ENCODE data around the gene CNOT11.
"Not testable (repeated sequence)": the region's sequence is repeated elsewhere in the genome, so short reads cannot be mapped to it uniquely, and the experiment has no call there.

The CNOT11 gene

GRCh38 chr2:101219246-101219645 lies 33.4 kb upstream of the CNOT11 start:
- Histone ChIP-seq H3K27ac (ENCODE audit: poor library complexity, severe bottlenecking) (no peak overlapping the region), H3K36me3 (ENCODE audit: low read depth) (no peaks in the 10 kb centered on the region), H3K27me3 (ENCODE audit: insufficient read depth, poor library complexity, severe bottlenecking) (no peaks in the 10 kb centered on the region), H3K4me1 (ENCODE audit: insufficient read depth, poor library complexity, severe bottlenecking) (no peaks in the 10 kb centered on the region), H3K9me3 (ENCODE audit: severe bottlenecking) (no peaks in the 10 kb centered on the region), H3K4me3 (ENCODE audit: severe bottlenecking) (no peak overlapping the region)
- no peak for DNase-seq (ENCODE audit: low spot score)
- TF ChIP-seq CTCF (IDR thresholded peaks at IDR 0.05; ENCODE audit: poor library complexity, severe bottlenecking) = no peak
- no peak for ATAC-seq (ENCODE audit: low read depth)

GRCh38 chr2:101220091-101220490 lies 32.6 kb upstream of the CNOT11 start:
- ATAC-seq (ENCODE audit: low read depth); DNase-seq (ENCODE audit: low spot score): not testable (repeated sequence)

GRCh38 chr2:101223814-101224231 lies 28.9 kb upstream of the CNOT11 start:
- no peaks in the 10 kb centered on the region for H3K27me3 ChIP-seq (ENCODE audit: insufficient read depth, poor library complexity, severe bottlenecking)
- no peak for DNase-seq (ENCODE audit: low spot score)
- no peak overlapping the region for H3K27ac ChIP-seq (ENCODE audit: poor library complexity, severe bottlenecking)
- no peak for ATAC-seq (ENCODE audit: low read depth)
- no peaks in the 10 kb centered on the region for H3K4me1 ChIP-seq (ENCODE audit: insufficient read depth, poor library complexity, severe bottlenecking)
- H3K36me3 ChIP-seq (ENCODE audit: low read depth) = no peaks in the 10 kb centered on the region
- H3K9me3 ChIP-seq (ENCODE audit: severe bottlenecking) = no peaks in the 10 kb centered on the region
- no peak for TF ChIP-seq CTCF (IDR thresholded peaks at IDR 0.05; ENCODE audit: poor library complexity, severe bottlenecking)
- no peak overlapping the region for H3K4me3 ChIP-seq (ENCODE audit: severe bottlenecking)

More at GRCh38 chr2:101220091-101220490, 32.6 kb upstream of the CNOT11 start:
- not testable (repeated sequence) for H3K27me3 ChIP-seq (ENCODE audit: insufficient read depth, poor library complexity, severe bottlenecking); H3K4me3 ChIP-seq (ENCODE audit: severe bottlenecking); H3K36me3 ChIP-seq (ENCODE audit: low read depth); H3K27ac ChIP-seq (ENCODE audit: poor library complexity, severe bottlenecking); H3K9me3 ChIP-seq (ENCODE audit: severe bottlenecking); H3K4me1 ChIP-seq (ENCODE audit: insufficient read depth, poor library complexity, severe bottlenecking)

- no peaks in the 10 kb centered on the region for H3K9me3 ChIP-seq (ENCODE audit: severe bottlenecking)
- no peak overlapping the region for H3K4me3 ChIP-seq (ENCODE audit: severe bottlenecking)
- H3K27me3 ChIP-seq (ENCODE audit: insufficient read depth, poor library complexity, severe bottlenecking) = no peaks in the 10 kb centered on the region
- DNase-seq (ENCODE audit: low spot score) (no peak), ATAC-seq (ENCODE audit: low read depth) (no peak)
- TF ChIP-seq CTCF (IDR thresholded peaks at IDR 0.05; ENCODE audit: poor library complexity, severe bottlenecking) = no peak
- no peaks in the 10 kb centered on the region for H3K36me3 ChIP-seq (ENCODE audit: low read depth)
- H3K4me1 ChIP-seq (ENCODE audit: insufficient read depth, poor library complexity, severe bottlenecking) = no peaks in the 10 kb centered on the region
- no peak overlapping the region for H3K27ac ChIP-seq (ENCODE audit: poor library complexity, severe bottlenecking)
Observed at GRCh38 chr2:101230541-101231001, 22.1 kb upstream of the CNOT11 start.

GRCh38 chr2:101231240-101231639 lies 21.4 kb upstream of the CNOT11 start:
- Histone ChIP-seq H3K27ac (ENCODE audit: poor library complexity, severe bottlenecking) (no peak overlapping the region), H3K36me3 (ENCODE audit: low read depth) (no peaks in the 10 kb centered on the region), H3K9me3 (ENCODE audit: severe bottlenecking) (no peaks in the 10 kb centered on the region), H3K4me3 (ENCODE audit: severe bottlenecking) (no peak overlapping the region), H3K27me3 (ENCODE audit: insufficient read depth, poor library complexity, severe bottlenecking) (no peaks in the 10 kb centered on the region), H3K4me1 (ENCODE audit: insufficient read depth, poor library complexity, severe bottlenecking) (no peaks in the 10 kb centered on the region)
- no peak for DNase-seq (ENCODE audit: low spot score)
- ATAC-seq (ENCODE audit: low read depth) = no peak
- no peak for TF ChIP-seq CTCF (IDR thresholded peaks at IDR 0.05; ENCODE audit: poor library complexity, severe bottlenecking)

All from RWPE2 (cell line).